IMR-90 (cell line): ENCODE results near the gene COIL. TPM values are rescaled to one million over a fixed set of nuclear protein-coding genes. Genes with fewer than 3 reads are reported as not detected.

ENCODE experiments used
- ATAC-seq: fragments of 200-7000 bp; cut with Tn5 transposase; 2 replicates; pipeline ENCODE4 v1.9.1; 2020; ENCODE audit warnings: low read depth, mild to moderate bottlenecking, moderate library complexity
- BruUV-seq: library from RNA; stranded (reverse); fragments of 400-500 nt; replicated peaks from 2 replicates; lab custom pipeline; 2021; lab: Mats Ljungman, UMichigan
- CTCF ChIA-PET: fragments of 300-600 bp; formaldehyde crosslinking; extraction: SDS; loops from one replicate; lab custom pipeline; 2021; ENCODE audit warnings: antibody characterized with exemption; lab: Yijun Ruan, JAX
- POLR2A ChIA-PET: fragments of 300-600 bp; sonication (Branson Sonifier 250); formaldehyde crosslinking; loops from one replicate; lab custom pipeline; 2022; ENCODE audit warnings: antibody characterized with exemption; ENCODE audit not compliant: unreplicated experiment; lab: Charles Lee
- DNase-seq: peaks from one replicate; pipeline ENCODE4 v3.0.0; 2013
- H2AFZ ChIP-seq: replicated peaks from 2 replicates; pipeline ENCODE3; 2013; ENCODE audit warnings: low read length, mild to moderate bottlenecking; ENCODE audit not compliant: poor library complexity
- H2AK5ac ChIP-seq: 2 replicates; pipeline ENCODE4 v1.6.1; 2013; ENCODE audit warnings: low read depth, low read length, inconsistent platforms
- H2AK9ac ChIP-seq: replicated peaks from 2 replicates; pipeline ENCODE3; 2013; ENCODE audit warnings: mild to moderate bottlenecking, low read depth, low read length, moderate library complexity; ENCODE audit not compliant: poor library complexity
- H2BK120ac ChIP-seq: 2 replicates; pipeline ENCODE4 v1.6.1; 2013; ENCODE audit warnings: low read depth, low read length, inconsistent platforms
- H2BK15ac ChIP-seq: 3 replicates; pipeline ENCODE4 v1.6.1; 2013; ENCODE audit warnings: low read depth, low read length, inconsistent platforms
- H2BK20ac ChIP-seq: 2 replicates; pipeline ENCODE4 v1.6.1; 2013; ENCODE audit warnings: low read depth, mild to moderate bottlenecking, inconsistent platforms, low read length, moderate library complexity
- H2BK5ac ChIP-seq: 2 replicates; pipeline ENCODE4 v1.6.1; 2013; ENCODE audit warnings: mild to moderate bottlenecking, low read depth, low read length, inconsistent platforms; ENCODE audit not compliant: poor library complexity, severe bottlenecking
- H3K14ac ChIP-seq: replicated peaks from 2 replicates; pipeline ENCODE4 v1.6.1; 2013; ENCODE audit warnings: low read depth, low read length, inconsistent platforms
- H3K18ac ChIP-seq: 2 replicates; pipeline ENCODE4 v1.6.1; 2013; ENCODE audit warnings: low read depth, low read length, control low read depth
- H3K23ac ChIP-seq: 2 replicates; pipeline ENCODE4 v1.6.1; 2013; ENCODE audit warnings: low read depth, low read length, inconsistent platforms
- H3K27ac ChIP-seq: 2 replicates; pipeline ENCODE4 v1.5.1; 2013; ENCODE audit warnings: mild to moderate bottlenecking, control low read depth, low read length; ENCODE audit not compliant: insufficient read depth
- H3K27me3 ChIP-seq: 2 replicates; pipeline ENCODE4 v1.6.1; 2013; ENCODE audit warnings: low read length; ENCODE audit not compliant: control insufficient read depth, insufficient read depth
- H3K36me3 ChIP-seq: 2 replicates; pipeline ENCODE4 v1.6.1; 2013; ENCODE audit warnings: low read length, mixed read lengths; ENCODE audit not compliant: control insufficient read depth, insufficient read depth
- H3K4ac ChIP-seq: 2 replicates; pipeline ENCODE4 v1.6.1; 2013; ENCODE audit warnings: low read depth, low read length, inconsistent platforms
- H3K4me1 ChIP-seq: 2 replicates; pipeline ENCODE4 v1.6.1; 2013; ENCODE audit warnings: low read length, mixed read lengths; ENCODE audit not compliant: control insufficient read depth, insufficient read depth
- H3K4me2 ChIP-seq: 2 replicates; pipeline ENCODE4 v1.6.1; 2013; ENCODE audit warnings: low read depth, mild to moderate bottlenecking, control low read depth, low read length, moderate library complexity
- H3K4me3 ChIP-seq: 2 replicates; pipeline ENCODE4 v1.5.1; 2013; ENCODE audit warnings: low read depth, mild to moderate bottlenecking, control low read depth, low read length, moderate library complexity; ENCODE audit not compliant: insufficient read depth
- H3K56ac ChIP-seq: 2 replicates; pipeline ENCODE4 v1.6.1; 2013; ENCODE audit warnings: low read length, inconsistent platforms; ENCODE audit not compliant: insufficient read depth; ENCODE audit errors: extremely low read depth
- H3K79me1 ChIP-seq, 2 experiments: 2 replicates each; pipeline ENCODE4 v1.6.1; 2013; ENCODE audit warnings: low read length in 2 of 2, inconsistent platforms in 1 of 2, low read depth in 1 of 2
- H3K9ac ChIP-seq: 2 replicates; pipeline ENCODE4 v1.6.1; 2013; ENCODE audit warnings: low read depth, low read length, control low read depth
- H3K9me1 ChIP-seq: 2 replicates; pipeline ENCODE4 v1.6.1; 2013; ENCODE audit warnings: low read length, inconsistent platforms; ENCODE audit not compliant: insufficient read depth
- H3K9me3 ChIP-seq: 2 replicates; pipeline ENCODE4 v1.6.1; 2013; ENCODE audit warnings: low read length; ENCODE audit not compliant: control insufficient read depth, insufficient read depth
- H4K20me1 ChIP-seq: 2 replicates; pipeline ENCODE4 v1.6.1; 2013; ENCODE audit warnings: low read length, inconsistent platforms; ENCODE audit not compliant: insufficient read depth
- H4K5ac ChIP-seq: 2 replicates; pipeline ENCODE4 v1.6.1; 2013; ENCODE audit warnings: mild to moderate bottlenecking, low read depth, low read length, control low read depth
- H4K8ac ChIP-seq, 2 experiments: 2 replicates each; pipeline ENCODE4 v1.6.1; 2013; ENCODE audit warnings: low read depth in 2 of 2, low read length in 2 of 2, control low read depth in 1 of 2, inconsistent platforms in 1 of 2
- H4K91ac ChIP-seq: 2 replicates; pipeline ENCODE4 v1.6.1; 2013; ENCODE audit warnings: low read depth, low read length, inconsistent platforms; ENCODE audit not compliant: insufficient read depth
- BHLHE40 ChIP-seq: fragments of 150-350 bp; IDR thresholded peaks from 2 replicates; pipeline ENCODE4 v1.6.1; 2016; ENCODE audit warnings: mild to moderate bottlenecking, low read depth, low read length
- CEBPB ChIP-seq: IDR thresholded peaks from 2 replicates; pipeline ENCODE4 v1.6.1; 2012; ENCODE audit warnings: low read depth, low read length, improper control_type of control experiment
- CHD1 ChIP-seq: IDR thresholded peaks from 2 replicates; pipeline ENCODE4 v1.6.1; 2012; ENCODE audit warnings: low read depth, low read length, improper control_type of control experiment
- CTCF ChIP-seq: conservative IDR thresholded peaks from 2 replicates; pipeline ENCODE4 v1.5.1; 2012; ENCODE audit warnings: mild to moderate bottlenecking, low read depth, low read length, improper control_type of control experiment
- FOS ChIP-seq: fragments of 150-350 bp; IDR thresholded peaks from 2 replicates; pipeline ENCODE4 v1.6.1; 2016; ENCODE audit warnings: low read depth, low read length
- MAFK ChIP-seq: IDR thresholded peaks from 2 replicates; pipeline ENCODE4 v1.6.1; 2012; ENCODE audit warnings: low read depth, low read length, improper control_type of control experiment
- MAZ ChIP-seq: IDR thresholded peaks from 2 replicates; pipeline ENCODE4 v1.6.1; 2012; ENCODE audit warnings: low read depth, mild to moderate bottlenecking, low read length, improper control_type of control experiment, moderate library complexity, borderline replicate concordance
- MXI1 ChIP-seq: IDR thresholded peaks from 2 replicates; pipeline ENCODE4 v1.6.1; 2012; ENCODE audit warnings: low read depth, mild to moderate bottlenecking, low read length, moderate library complexity, borderline replicate concordance
- NFE2L2 ChIP-seq: fragments of 150-350 bp; IDR thresholded peaks from 2 replicates; pipeline ENCODE4 v1.6.1; 2016; ENCODE audit warnings: low read depth, mild to moderate bottlenecking, low read length
- POLR2A ChIP-seq: IDR thresholded peaks from 2 replicates; pipeline ENCODE4 v1.6.1; 2012; ENCODE audit warnings: mild to moderate bottlenecking, low read depth, low read length
- RAD21 ChIP-seq: IDR thresholded peaks from 2 replicates; pipeline ENCODE4 v1.6.1; 2012; ENCODE audit warnings: low read length, improper control_type of control experiment
- RCOR1 ChIP-seq: IDR thresholded peaks from 2 replicates; pipeline ENCODE4 v1.6.1; 2012; ENCODE audit warnings: mild to moderate bottlenecking, low read length, improper control_type of control experiment; ENCODE audit not compliant: insufficient replicate concordance
- RFX5 ChIP-seq: IDR thresholded peaks from 2 replicates; pipeline ENCODE4 v1.8.0; 2012; ENCODE audit warnings: low read depth, mild to moderate bottlenecking, low read length, moderate library complexity
- SMC3 ChIP-seq: fragments of 150-350 bp; IDR thresholded peaks from 2 replicates; pipeline ENCODE4 v1.6.1; 2016; ENCODE audit warnings: low read depth, mild to moderate bottlenecking, antibody characterized with exemption, low read length, moderate library complexity
- USF2 ChIP-seq: fragments of 150-350 bp; IDR thresholded peaks from 2 replicates; pipeline ENCODE4 v1.6.1; 2017; ENCODE audit warnings: mild to moderate bottlenecking, antibody characterized with exemption, low read length, low read depth
- dilution Hi-C: fragments of 300-500 bp; cut with HindIII; formaldehyde crosslinking; loops from one replicate; pipeline ENCODE4 v1.14.3; 2018; ENCODE audit warnings: low sequenced_read_pairs; ENCODE audit not compliant: unreplicated experiment
- in situ Hi-C: fragments of 300-500 bp; cut with MboI; formaldehyde crosslinking; loops from 3 replicates; pipeline ENCODE4 v1.14.3; 2019; ENCODE audit warnings: low sequenced_read_pairs, inconsistent platforms, mixed read lengths
- intact Hi-C: fragments of 100-400 bp; cut with micrococcal nuclease; formaldehyde crosslinking; loops from 2 replicates; pipeline ENCODE4 v1.10.0; 2022
- polyA plus RNA-seq, 3 experiments: library from polyadenylated mRNA; depleted of rRNA; stranded (reverse); fragments of >200 nt; gene quantifications; 2 replicates each; pipeline ENCODE4 v1.2.3, GENCODE V29; 2012; ENCODE audit warnings: low replicate concordance in 1 of 3
- total RNA-seq: library from RNA; depleted of rRNA; stranded (reverse); fragments of >200 nt; gene quantifications from 2 replicates; pipeline ENCODE4 v1.2.3, GENCODE V29; 2012
- TF ChIP-seq, protein P1 (sequence below): fragments of 150-350 bp; IDR thresholded peaks from 2 replicates; pipeline ENCODE4 v1.6.1; 2016; ENCODE audit warnings: low read depth, mild to moderate bottlenecking, low read length, moderate library complexity, borderline replicate concordance

The COIL gene
- total and polyA plus RNA-seq, 2 of the 4 experiments (the other 2 are of a cell fraction): 5.2 to 13.3 TPM

- Histone ChIP-seq H2BK20ac (no peak overlapping the region), H4K91ac (no peak overlapping the region), H2AK5ac (no peak overlapping the region), H3K4me3 (no peak overlapping the region), H4K20me1 (no peaks in the 10 kb centered on the region), H4K5ac (no peak overlapping the region), H3K4ac (no peak overlapping the region), H2AK9ac (no peak overlapping the region), H3K18ac (no peak overlapping the region), H3K27ac (no peak overlapping the region), H4K8ac (no peak overlapping the region), H3K27me3 (no peaks in the 10 kb centered on the region), H3K56ac (no peak overlapping the region), H3K36me3 (no peaks in the 10 kb centered on the region), H3K14ac (no peak overlapping the region), H3K79me1 (no peaks in the 10 kb centered on the region), H3K9me3 (no peaks in the 10 kb centered on the region), H3K9ac (no peak overlapping the region), H3K9me1 (no peaks in the 10 kb centered on the region), H3K23ac (no peak overlapping the region), H3K4me1 (no peaks in the 10 kb centered on the region), H2BK120ac (no peak overlapping the region), H2BK5ac (no peak overlapping the region), H2AFZ (no peak overlapping the region), H2BK15ac (no peak overlapping the region), H3K4me2 (no peak overlapping the region)
- in situ Hi-C loops (loop anchor here (25.0 kb wide), 1 partner anchor 339 kb away; the partner anchor contains the start of gene NOG), intact Hi-C loops (no loop called here), dilution Hi-C loops (no loop called here)
- BruUV-seq: no TSS peak
- ChIA-PET CTCF (no interaction called here), POLR2A (no interaction called here)
- no peak for TF ChIP-seq MAZ
- no peak for TF ChIP-seq CTCF
- TF ChIP-seq NFE2L2: no peak
- no peak for TF ChIP-seq CHD1
- TF ChIP-seq FOS: no peak
- TF ChIP-seq RFX5: no peak
- no peak for TF ChIP-seq SMC3
- TF ChIP-seq BHLHE40: no peak
- TF ChIP-seq POLR2A: no peak
- TF ChIP-seq RAD21: no peak
- TF ChIP-seq MAFK: no peak
- TF ChIP-seq USF2: no peak
- no peak for TF ChIP-seq MXI1
- TF ChIP-seq, protein P1, sequence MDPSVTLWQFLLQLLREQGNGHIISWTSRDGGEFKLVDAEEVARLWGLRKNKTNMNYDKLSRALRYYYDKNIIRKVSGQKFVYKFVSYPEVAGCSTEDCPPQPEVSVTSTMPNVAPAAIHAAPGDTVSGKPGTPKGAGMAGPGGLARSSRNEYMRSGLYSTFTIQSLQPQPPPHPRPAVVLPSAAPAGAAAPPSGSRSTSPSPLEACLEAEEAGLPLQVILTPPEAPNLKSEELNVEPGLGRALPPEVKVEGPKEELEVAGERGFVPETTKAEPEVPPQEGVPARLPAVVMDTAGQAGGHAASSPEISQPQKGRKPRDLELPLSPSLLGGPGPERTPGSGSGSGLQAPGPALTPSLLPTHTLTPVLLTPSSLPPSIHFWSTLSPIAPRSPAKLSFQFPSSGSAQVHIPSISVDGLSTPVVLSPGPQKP: no peak
- TF ChIP-seq RCOR1: no peak
- TF ChIP-seq CEBPB: no peak
- ATAC-seq (no peak), DNase-seq (no peak)
Observed at GRCh38 chr17:56926270-56926669, 34.6 kb downstream of the COIL start.
